Stimulated activated CD8-positive, alpha-beta memory T cell treated with anti-CD3 and anti-CD28 coated beads, Interleukin-7, amount 100 ng/mL, for 1 hour (primary cell): ENCODE data around the gene DRC3.
A peak's percentile ranks its signal among the peaks of the same experiment; 100 is the strongest.

Experiments used
- DNase-seq, 2 donors: peaks; one replicate each; pipeline ENCODE4 v3.0.0-alpha.2; 2020; ENCODE audit warnings: low read depth in 2 of 2

Gene DRC3

DNA sequence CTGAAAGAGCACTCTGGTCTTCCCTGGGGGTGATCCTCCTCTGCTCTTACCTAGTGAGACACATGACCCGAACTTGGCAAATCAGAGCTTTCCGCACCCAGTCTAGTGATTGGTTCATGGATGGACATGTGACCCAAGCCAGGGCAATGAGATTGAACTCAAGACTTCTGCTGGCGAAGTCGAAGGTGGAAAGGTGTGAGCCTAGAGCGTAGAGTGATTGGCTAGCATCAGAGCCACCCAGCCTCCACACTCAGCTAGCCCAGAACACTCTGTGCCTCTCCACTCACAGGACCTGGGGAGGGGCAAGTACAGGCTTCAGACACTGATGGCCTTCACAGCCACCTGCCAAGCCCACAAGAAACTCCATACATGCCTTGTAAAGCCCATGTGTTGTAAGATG is 48.7 kb downstream of the DRC3 start:
- DNase-seq: no peak

DNA sequence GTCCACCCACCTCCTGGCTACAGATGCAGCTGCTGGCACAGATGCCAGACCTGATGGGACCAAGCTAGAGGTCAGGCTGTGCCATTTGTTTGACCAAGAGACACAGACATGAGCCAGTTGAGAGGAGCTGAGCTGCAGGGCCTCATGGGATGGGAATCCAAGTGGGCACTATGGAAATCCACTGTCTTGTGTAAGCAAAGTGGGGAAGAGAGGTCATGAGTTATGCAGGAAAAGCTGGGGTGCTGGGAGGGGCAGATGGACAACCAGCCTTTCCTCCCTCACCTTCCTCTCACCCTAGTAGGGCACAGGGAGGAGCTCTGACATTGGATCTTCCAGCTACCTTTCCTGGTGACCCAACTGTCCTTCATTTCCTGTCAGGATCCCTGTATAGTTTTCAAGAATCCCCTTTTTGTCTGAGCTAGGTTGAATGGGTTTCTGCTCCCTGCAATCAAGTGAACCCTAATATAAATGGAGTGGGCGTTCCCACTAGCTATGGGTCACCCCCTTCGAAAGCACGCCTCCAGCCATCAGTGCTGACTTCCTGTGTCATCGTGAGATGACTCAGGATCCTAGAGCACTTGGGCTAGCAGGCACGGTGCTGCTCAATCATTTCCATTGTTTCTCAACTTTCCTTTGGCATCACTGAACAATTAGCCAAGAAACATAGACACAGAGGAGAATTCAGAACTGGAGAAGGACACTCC is 52.7 kb downstream of the DRC3 start:
- no peak for DNase-seq

DNA sequence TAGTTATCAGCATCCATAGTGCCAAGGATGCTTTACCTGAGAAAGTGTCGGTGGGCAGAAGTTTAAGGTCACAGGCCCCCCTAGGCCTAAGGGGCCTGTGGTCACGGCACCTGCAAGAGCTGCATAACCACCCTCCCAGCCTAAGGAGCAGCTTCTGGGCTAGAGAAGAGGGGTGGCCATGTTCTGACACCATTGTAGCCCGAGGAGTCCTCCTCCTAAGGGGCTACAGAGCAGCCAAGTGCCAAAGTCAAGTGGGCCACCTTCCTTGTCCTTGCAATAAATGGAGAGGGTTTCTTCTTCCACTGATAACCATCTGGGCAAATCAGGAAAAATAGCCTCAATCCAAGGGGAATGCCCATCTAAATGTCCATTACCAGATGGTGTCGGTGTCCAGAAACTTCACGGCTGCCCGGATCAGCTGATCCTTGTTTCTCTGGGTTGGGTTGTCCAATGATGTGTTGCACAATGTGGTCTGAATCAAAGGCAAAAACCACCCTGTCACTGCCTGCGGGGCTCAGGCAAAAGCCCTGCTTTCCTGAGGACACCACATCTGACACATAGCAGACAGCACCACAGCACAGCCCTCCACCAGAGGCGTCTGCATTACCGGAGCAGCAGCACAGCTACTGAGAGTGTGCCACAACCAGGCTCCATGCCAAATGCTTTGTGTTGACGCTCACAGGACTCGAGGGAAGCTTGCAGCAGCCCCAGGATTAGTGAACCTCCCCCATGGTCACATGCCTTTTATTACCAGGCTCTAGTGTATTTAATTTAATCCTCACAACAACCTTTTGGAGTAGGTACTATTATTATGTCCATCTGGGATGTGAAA is 53.5 kb downstream of the DRC3 start:
- DNase-seq: no peak

DNA sequence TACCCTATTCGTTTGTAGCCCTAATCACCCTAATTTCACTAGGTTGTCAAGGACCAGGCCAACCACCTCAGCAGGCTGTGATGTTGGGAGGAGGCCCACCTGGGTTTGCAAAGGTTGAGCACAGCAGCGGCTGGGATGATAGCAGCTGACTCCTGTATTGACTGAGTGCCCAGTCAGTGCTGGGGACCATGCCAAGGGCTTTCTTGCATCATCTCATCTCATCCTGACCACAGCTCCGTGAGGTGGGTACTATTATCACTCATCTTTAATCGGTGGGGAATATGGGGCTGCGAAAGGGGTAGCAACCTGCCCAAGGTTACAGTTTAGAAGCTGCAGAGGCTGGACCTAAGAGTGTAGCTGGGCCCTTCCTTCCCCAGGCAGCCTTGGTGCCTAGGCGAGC is 54.6 kb downstream of the DRC3 start:
- DNase-seq: no peak

DNA sequence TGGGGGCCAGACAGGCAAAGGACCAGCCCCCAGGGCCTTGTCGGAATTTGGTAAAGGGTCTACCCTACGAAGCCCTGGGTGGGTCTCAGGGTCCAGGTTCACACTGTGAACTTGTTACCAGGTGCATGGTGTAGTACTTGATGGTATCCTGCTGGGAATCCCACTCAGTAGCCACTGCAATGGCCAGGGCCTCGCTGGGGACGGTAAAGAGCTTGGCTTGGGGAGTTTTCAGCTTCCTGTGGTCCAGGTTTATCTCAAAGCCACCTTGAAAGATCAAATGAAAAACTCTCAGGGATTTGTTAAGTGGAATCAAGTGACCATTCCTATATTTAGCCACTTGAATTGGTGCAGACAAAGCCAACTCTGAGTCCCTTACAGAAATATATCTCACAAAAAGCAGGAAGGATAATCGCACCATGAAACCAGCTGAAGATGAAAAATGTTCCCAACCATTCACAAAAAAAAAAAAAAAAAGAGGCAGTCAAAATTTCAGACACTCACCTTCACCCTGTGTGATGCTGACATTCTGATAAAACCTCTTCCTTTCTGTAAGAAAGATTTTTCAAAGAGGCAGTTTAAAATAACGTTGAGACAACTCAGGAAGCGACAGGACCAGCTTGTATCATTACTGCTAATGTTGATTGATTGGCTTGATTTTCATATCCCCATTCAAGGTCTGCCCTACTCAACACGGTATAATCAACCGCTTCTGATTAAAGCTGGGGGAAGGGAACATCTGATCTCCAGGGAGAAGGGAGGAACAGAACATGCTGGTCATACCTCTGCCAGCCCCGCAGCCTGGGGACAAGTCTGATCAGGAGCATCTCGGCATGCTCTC is 55.7 kb downstream of the DRC3 start:
- no peak for DNase-seq

DNA sequence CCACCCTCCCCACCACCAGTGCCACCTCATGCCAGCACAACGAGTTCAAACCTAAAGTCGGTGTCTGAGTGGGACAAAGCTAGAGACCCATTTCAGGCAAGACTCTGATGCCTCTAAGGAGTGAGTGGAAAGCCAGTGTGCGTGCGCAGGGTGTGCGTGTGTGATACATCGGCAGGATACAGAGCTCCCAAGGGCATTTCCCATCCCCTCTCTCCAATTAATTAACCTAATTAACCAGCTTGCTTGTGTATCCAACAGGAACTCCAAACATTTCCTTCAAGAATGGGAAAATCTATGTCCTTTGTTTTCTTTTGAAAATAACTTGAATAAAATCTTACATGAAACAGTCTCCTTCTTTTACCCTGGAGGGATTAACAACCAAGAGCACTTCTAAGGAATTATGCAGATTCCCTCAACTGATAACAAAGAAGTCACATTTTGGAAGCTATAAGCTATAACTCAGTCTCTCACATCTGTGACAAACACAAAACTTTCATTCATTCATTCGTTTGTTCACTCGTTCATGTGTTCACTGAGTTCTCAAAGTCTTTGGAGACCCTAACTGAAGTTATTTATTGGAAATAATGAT is 56.4 kb downstream of the DRC3 start:
- no peak for DNase-seq

DNA sequence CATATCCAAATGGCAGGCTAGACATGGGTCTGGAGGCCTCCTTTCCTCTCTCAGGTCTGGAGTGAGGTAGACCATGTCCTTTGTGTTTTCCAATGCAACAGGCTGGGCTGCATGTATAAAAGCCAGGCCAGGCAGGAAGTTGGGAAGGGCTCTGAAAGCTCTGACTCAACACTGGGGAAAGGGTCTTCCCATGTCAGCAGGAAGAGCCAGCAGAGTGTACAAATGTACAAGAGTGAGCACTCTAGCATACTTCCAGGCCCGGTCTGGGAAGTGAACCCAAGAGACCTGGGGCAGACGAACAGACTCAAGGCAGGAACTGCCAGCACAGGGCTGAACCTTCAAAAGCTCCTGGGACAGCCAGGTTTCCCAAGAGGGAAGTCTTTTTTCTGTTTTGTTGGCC is 59.3 kb downstream of the DRC3 start:
- no peak for DNase-seq

DNA sequence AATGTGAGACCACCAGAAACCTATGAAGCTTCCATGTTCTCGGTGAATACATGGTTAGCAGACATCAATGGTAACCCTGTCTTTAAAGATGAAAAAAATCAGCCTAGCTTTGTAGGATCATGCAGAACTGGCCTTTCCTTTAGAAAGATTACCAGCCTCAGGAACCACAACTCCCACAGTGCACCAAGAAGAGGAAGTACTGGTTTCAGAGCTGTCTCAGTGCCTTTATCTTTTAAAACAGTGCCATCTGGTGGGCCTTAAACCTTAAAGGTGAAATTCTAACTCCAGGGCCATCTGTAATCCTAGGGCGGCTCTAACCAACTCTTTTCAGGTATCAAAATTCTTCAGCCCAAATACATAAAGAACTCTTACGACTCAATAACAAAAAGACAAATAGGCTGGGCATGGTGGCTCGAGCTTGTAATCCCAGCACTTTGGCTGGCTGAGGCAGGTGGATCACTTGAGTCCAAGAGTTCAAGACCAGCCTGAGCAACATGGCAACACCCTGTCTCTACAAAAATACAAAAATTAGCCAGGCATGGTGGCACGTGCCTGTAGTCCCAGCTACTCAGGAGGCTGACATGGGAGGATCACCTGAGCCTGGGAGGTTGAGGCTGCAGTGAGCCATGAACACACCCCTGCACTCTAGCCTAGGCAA is 60.9 kb downstream of the DRC3 start:
- no peak for DNase-seq

DNA sequence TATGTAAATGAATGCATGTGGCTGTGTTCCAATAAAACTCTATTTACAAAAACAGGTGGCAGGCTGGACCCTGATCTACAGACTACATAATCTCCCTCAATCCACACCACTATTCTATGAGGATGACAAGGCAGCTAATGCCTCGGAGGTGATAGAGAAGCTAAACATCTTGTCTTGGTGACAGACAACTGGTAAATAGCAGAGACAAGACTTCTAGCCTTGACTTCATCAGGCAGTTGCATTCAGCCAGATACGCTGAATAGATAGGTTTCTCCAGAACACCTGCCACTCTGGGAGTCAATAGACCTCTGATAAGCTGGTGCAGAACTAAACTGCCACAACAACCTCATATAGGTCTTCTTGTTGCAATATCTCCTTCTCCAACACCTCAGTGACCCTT is 63.0 kb downstream of the DRC3 start:
- DNase-seq: no peak

DNA sequence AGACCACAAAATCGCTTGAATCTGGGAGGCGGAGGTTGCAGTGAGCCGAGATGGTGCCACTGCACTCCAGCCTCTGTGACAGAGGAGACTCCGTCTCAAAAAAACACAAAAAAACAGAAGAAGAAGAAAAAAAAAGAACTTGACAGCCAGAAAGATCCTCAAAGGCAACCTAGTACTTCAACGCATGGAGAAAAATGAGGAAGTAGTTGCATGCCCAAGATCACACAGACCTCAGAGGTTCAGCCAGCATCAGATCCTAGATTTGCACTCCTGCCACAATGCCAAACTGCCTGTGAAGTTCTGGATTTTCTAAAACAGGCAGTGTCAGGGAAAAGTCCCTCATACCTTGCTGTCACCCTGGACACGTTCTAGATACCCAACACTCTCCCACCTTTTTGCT is 64.8 kb downstream of the DRC3 start:
- no peak for DNase-seq

DNA sequence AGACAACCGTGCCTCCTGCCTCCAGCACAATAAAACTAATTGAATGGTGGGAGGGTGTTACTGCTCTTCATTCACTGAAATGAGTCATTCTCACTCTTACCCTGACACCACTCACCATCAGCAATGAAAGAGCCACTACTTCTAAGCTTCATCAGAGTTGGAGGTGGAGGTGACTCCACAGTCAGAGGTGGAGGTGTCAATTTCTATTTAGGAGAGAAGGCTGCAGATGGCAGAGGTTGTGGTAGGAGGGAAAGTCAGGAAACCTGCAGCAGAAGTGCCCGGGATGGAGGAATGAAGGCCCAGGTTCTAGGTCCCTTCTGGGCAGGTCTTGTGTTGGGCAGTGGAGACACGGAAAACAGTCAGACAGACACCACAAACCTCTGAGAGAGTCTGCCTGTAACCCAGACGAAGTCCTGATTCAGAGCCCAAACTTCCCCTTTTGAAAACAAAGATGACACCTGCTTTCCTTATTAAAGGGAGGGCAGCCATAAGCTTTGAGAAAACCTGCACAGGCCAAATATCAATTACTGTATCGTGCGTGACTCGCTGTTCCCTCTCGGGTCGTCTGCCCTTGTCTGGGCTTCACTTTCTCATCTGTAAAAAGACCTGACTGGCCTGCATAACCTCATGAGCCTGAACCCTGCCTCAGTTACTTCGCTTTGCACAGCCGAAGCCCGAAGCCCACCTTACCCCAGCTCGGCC is 65.6 kb downstream of the DRC3 start:
- DNase-seq: no peak

DNA sequence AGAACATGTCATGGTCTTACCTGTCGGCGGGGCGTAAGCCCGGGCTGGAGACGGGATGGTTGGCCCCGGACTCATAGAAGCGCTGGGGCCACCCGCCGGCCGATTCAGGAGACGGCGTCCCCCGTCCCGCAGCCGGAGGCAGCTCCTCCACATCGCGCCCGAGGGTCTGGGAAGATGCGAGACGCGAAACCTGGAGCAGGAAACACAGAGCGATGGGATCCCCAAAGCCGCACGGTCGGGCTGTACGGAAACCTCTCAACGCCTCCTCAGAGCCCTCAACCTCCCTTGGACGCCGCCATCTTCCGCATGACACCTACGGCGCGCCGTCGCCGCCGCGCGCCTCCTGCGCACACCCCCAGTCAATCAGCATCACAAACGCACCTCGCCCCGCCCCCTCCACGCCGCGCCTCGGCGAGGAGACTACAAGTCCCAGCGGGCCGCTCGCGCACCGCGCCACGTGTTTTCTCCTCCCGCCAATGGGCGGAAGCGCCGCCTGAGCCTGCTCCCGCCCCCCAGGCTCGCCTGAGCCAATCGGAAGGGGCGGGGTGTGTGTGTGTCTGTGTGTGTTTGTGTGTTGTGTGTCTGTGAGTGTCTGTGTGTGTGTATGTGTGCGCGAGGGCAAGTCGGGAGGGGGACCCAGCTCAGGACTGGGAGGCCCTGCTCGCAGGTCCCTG is 66.3 kb downstream of the DRC3 start, which contains the start of the genes ATPAF2 and GID4:
Gene ATPAF2, minus strand, starts transcription at position 308 of the 674 bp plus-strand sequence. Its CDS starts 155 bp downstream, at position 153.
Gene GID4, plus strand, starts transcription at position 548 of the 674 bp plus-strand sequence. Its CDS starts 57 bp downstream, at position 605.
- DNase-seq: peak; percentile 99

DNA sequence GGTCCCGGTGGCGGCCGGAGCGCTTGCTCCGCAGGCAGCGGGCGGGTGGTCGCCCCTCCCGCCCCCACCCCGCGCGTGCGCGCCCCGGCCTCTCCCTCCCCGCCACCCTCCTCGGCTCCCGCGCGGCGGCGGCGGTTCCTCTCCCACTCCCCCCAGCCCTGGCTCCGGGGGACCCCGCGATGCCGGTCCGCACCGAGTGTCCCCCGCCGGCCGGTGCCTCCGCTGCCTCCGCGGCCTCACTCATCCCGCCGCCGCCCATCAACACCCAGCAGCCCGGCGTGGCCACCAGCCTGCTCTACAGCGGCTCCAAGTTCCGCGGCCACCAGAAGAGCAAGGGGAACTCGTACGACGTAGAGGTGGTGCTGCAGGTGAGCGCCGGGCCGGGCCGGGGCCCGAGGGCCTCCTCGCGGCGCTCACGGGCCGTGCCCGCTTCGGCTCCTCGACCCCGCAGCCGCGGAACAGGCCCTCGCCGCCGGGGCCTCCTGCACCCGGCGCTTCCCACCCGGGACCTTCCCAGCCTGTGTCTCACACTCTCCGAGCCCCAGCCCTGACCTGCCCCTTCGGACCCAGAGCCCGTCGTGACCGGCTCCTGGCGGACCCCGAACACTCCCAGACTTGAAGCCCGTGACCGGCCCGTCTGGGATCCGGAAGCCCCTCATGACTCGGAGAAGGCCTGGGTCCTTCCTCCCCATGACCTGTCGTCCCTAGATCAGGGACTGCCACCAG is 67.0 kb downstream of the DRC3 start:
- no peak for DNase-seq

DNA sequence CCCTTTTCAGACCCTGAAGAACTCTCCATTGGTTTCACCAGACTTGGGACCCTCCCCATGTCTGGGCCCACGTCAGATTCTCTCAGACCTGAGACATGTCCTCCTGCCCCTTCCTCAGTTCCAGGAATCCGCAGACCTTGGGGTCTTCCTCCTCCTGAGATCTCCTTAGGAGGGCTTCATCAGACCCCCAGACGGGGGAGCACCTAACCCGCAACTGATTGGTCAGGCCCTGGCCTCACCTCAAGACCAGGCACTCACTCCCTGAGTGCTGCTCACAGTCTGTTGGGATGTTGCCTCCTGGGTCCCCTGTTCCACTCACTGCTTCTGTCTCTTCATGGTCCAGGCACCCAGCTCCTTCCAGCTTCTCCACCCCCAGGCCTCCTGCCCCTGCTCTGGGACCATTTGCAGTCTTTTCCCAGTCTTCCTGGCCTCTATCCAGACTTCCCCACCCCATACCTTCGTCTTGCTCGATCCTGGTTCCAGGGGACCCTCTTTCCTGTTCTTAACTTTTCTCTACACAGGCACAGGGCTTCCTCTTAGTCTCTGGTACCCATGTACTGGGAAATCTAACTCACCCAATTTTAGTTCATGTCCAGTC is 67.7 kb downstream of the DRC3 start:
- no peak for DNase-seq

DNA sequence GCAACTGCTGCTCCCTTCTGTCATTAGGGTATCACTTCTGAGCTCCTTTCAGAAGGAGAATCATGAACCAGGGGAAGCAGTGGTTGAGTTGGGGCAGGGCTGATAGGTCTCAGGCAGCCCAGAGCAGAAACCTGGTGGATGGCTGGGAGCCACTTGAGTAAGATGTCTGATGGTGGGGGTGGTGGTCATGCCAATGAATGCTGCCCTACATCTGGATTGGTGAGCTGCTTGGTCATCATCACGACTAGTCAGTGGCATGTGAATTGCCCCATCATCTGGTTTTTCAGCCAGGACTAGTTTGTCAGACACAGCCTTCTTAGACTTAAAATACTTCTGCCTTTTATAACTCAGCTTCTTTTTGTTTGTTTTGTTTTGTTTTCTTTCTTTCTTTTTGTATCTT is 69.1 kb downstream of the DRC3 start:
- DNase-seq: no peak

DNA sequence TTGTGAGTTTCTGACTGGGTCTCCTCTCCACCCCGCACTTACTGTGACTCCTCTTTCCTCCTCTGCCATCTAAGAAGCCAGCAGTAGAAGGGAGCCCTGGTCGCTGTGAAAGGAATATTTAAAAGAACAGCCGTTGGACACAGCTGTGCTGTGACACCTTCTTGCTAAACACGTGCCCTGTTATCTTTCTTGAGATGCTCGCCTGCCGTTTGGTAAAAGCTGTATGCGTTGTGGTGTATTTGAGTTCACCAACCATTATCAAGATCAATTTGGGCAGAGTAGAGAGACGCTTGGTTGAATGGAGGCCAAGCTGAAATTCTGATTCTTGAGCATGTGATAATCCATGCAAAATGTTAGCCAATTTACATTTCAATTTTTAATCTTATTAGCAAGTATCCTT is 70.3 kb downstream of the DRC3 start:
- DNase-seq: no peak

DNA sequence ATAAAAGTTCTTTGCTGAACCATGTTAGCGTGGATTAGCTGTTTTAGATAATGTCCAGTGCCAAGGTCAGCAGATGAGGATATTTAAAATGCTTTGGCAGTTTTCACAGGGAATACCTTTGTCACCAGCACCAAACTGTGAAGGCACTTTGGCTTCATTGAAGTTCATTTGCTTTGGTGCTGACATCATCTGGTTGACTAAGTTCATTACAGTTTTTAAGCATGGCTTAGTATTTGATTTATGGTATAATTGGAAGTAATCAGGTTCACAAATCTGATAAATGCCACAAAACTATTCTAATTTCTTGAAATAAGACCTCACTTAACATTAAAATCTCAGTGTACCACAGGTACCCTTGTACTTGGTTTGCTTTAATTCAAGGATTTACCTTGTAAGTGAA is 70.8 kb downstream of the DRC3 start:
- no peak for DNase-seq

DNA sequence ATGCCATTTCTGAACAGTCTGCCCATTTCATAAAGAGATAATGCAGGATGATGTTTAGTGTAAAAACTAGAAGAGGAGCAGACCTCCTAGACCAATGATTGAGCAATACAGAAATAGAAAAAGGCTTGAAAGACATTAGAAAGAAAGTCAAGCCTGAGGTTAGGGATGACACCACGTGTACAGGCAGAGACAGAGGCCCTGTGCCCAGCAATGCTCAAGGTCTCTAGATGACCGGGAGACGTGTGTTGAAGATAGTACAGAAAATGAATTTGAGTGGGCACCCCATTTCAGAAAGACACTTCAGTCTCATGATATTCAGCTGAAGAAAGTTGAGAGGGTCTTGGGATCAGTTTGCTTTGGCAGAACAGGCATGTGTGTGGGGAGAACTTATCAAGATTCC is 71.9 kb downstream of the DRC3 start:
- no peak for DNase-seq
